ENCODE data around the gene MYBPHL. TPM values are rescaled to one million over a fixed set of nuclear protein-coding genes. Genes with fewer than 3 reads are reported as not detected.

MYBPHL gene
- total RNA-seq, 1 experiment from 2014 or later = 1.1 TPM

- no peak for TF ChIP-seq CTCF (IDR thresholded peaks at IDR 0.05; ENCODE audit: unreplicated experiment)
- Mint-ChIP-seq H3K4me1 (ENCODE audit: insufficient read depth, unreplicated experiment) (peaks cover 20% of the 10 kb centered on the region), H3K27me3 (ENCODE audit: insufficient read depth, unreplicated experiment) (no peaks in the 10 kb centered on the region), H3K36me3 (ENCODE audit: insufficient read depth, unreplicated experiment) (peaks cover 7% of the 10 kb centered on the region), H3K27ac (ENCODE audit: low read depth, unreplicated experiment) (peak overlapping the region; percentile 49), H3K4me3 (ENCODE audit: unreplicated experiment) (peak overlapping the region; percentile 47), H3K9me3 (ENCODE audit: unreplicated experiment) (no peaks in the 10 kb centered on the region)
- no TSS peak for BruUV-seq (replicated peaks)
- POLR2A ChIA-PET = interaction anchor here (0.9 to 5.9 kb wide), 9 partner anchors 12 to 137 kb away, joined by 3 to 28 read pairs (median 4); partner anchors contain the start of genes SARS1 and SORT1
- intact Hi-C loops (cut with micrococcal nuclease) = loop anchor here (1.0 to 2.0 kb wide), 8 partner anchors 12 to 434 kb away; partner anchors contain the start of gene PSRC1
- no peak for DNase-seq (ENCODE audit: unreplicated experiment)
- CTCF ChIA-PET = interaction anchor here (0.6 to 4.0 kb wide), 12 partner anchors 8 to 231 kb away, joined by 3 to 43 read pairs (median 4); partner anchors contain the start of gene CYB561D1
Observed at GRCh38 chr1:109262231-109263055, 44.4 kb downstream of the MYBPHL start.

- Mint-ChIP-seq H3K36me3 (ENCODE audit: insufficient read depth, unreplicated experiment) (peaks cover 2% of the 10 kb centered on the region), H3K4me3 (ENCODE audit: unreplicated experiment) (no peak overlapping the region), H3K9me3 (ENCODE audit: unreplicated experiment) (no peaks in the 10 kb centered on the region), H3K4me1 (ENCODE audit: insufficient read depth, unreplicated experiment) (peaks cover 19% of the 10 kb centered on the region), H3K27me3 (ENCODE audit: insufficient read depth, unreplicated experiment) (no peaks in the 10 kb centered on the region), H3K27ac (ENCODE audit: low read depth, unreplicated experiment) (no peak overlapping the region)
- ChIA-PET CTCF (interaction anchor here (0.6 to 1.4 kb wide), 2 partner anchors 15 to 21 kb away, joined by 3 to 4 read pairs; no protein-coding TSS in a partner anchor), POLR2A (no interaction called here)
- no peak for DNase-seq (ENCODE audit: unreplicated experiment)
- BruUV-seq (replicated peaks) = no TSS peak
- intact Hi-C loops (cut with micrococcal nuclease) = no loop called here
- no peak for TF ChIP-seq CTCF (IDR thresholded peaks at IDR 0.05; ENCODE audit: unreplicated experiment)
Observed at GRCh38 chr1:109261578-109261977, 45.2 kb downstream of the MYBPHL start.

GRCh38 chr1:109261006-109261405 is 45.8 kb downstream of the MYBPHL start:
- Mint-ChIP-seq H3K36me3 (ENCODE audit: insufficient read depth, unreplicated experiment) (no peaks in the 10 kb centered on the region), H3K4me3 (ENCODE audit: unreplicated experiment) (no peak overlapping the region), H3K4me1 (ENCODE audit: insufficient read depth, unreplicated experiment) (peaks cover 19% of the 10 kb centered on the region), H3K27me3 (ENCODE audit: insufficient read depth, unreplicated experiment) (no peaks in the 10 kb centered on the region), H3K27ac (ENCODE audit: low read depth, unreplicated experiment) (no peak overlapping the region), H3K9me3 (ENCODE audit: unreplicated experiment) (no peaks in the 10 kb centered on the region)
- CTCF ChIA-PET = interaction anchor here (0.6 to 1.4 kb wide), 2 partner anchors 14 to 22 kb away, joined by 4 read pairs; partner anchors contain the start of gene PSRC1
- TF ChIP-seq CTCF (IDR thresholded peaks at IDR 0.05; ENCODE audit: unreplicated experiment) = no peak
- intact Hi-C loops (cut with micrococcal nuclease) = no loop called here
- no peak for DNase-seq (ENCODE audit: unreplicated experiment)
- POLR2A ChIA-PET = no interaction called here
- no TSS peak for BruUV-seq (replicated peaks)
